ENCODE results near the gene SLC9C2. TPM values are rescaled to one million over a fixed set of nuclear protein-coding genes. Genes with fewer than 3 reads are reported as not detected.

Gene SLC9C2
- total and polyA plus RNA-seq, 2 donors from 2014 or later, result 0.52 to 0.72 TPM

DNA sequence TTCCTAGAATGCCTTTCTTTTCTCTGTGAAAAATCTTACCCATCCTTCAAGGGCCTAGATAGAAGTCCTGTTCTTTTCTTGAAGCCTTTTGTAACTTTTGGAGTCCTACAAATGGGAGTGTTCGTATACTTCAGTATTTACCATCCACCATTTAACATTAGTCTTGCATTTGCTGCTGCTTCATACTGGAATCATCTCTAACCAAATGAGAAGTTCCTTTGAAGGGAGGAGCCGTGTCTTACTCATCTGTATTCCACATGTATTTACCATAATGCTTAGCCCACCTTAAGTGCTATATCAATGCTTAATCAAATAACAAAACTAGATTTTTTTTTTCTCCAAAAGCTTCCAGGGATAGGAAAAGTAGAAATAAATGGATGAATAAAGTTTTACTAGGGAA, 118.6 kb downstream of the SLC9C2 start:
- no peak for DNase-seq
- H3K36me3 ChIP-seq (ENCODE audit: control insufficient read depth in 2 of 3, insufficient read depth in 3 of 3, low read length in 3 of 3), result peaks cover 20 to 67% (median 59%) of the 10 kb centered on the region in 3 donors

DNA sequence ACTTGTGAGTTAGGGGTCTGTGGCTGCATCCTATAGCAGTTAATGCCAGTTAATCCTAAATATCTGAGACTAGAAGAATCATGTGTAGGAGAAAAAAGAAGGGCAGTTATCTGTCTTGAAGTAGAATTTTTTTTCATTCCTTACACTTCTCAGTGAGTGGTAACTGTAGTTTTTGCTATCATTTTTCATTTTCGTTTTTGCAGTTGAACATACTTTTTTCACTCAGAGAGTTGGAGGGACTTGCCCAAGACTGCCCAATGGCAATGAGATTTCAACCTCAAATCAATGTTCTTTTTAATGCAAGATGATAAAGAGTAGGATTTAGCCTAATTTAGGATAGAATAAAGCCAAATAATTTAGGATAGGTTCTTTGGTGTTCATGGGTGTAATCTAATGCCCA, 120.2 kb downstream of the SLC9C2 start:
- Histone ChIP-seq H3K27me3 (ENCODE audit: control insufficient read depth, insufficient read depth, low read length) (no peaks in the 10 kb centered on the region), H3K36me3 (ENCODE audit: control insufficient read depth in 2 of 3, insufficient read depth in 3 of 3, low read length in 3 of 3) (peaks cover 20 to 63% (median 49%) of the 10 kb centered on the region in 3 donors), H3K4me3 (ENCODE audit: low read length in 3 of 3) (no peak overlapping the region), H3K9me3 (ENCODE audit: control insufficient read depth in 2 of 3, insufficient read depth in 1 of 3, low read length in 3 of 3) (no peaks in the 10 kb centered on the region), H3K27ac (ENCODE audit: low read depth in 2 of 2, low read length in 2 of 2) (no peak overlapping the region), H3K9ac (ENCODE audit: low read length in 3 of 3) (no peak overlapping the region), H3K4me1 (ENCODE audit: control insufficient read depth in 2 of 3, insufficient read depth in 2 of 3, low read depth in 1 of 3, low read length in 3 of 3) (peaks cover 2 to 13% (median 13%) of the 10 kb centered on the region in 3 donors)
- TF ChIP-seq, protein P1, sequence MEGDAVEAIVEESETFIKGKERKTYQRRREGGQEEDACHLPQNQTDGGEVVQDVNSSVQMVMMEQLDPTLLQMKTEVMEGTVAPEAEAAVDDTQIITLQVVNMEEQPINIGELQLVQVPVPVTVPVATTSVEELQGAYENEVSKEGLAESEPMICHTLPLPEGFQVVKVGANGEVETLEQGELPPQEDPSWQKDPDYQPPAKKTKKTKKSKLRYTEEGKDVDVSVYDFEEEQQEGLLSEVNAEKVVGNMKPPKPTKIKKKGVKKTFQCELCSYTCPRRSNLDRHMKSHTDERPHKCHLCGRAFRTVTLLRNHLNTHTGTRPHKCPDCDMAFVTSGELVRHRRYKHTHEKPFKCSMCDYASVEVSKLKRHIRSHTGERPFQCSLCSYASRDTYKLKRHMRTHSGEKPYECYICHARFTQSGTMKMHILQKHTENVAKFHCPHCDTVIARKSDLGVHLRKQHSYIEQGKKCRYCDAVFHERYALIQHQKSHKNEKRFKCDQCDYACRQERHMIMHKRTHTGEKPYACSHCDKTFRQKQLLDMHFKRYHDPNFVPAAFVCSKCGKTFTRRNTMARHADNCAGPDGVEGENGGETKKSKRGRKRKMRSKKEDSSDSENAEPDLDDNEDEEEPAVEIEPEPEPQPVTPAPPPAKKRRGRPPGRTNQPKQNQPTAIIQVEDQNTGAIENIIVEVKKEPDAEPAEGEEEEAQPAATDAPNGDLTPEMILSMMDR (IDR thresholded peaks at IDR 0.05; ENCODE audit: borderline replicate concordance, extremely low read depth, insufficient read depth), result no peak
- FAIRE-seq (no peak), DNase-seq (no peak)
- intact Hi-C loops (cut with DNase I), result no loop called here

More for the DNA sequence above, 118.6 kb downstream of the SLC9C2 start:
- H3K9ac ChIP-seq (ENCODE audit: low read length in 3 of 3), result no peak overlapping the region
- peaks cover 0 to 7% (median 5%) of the 10 kb centered on the region in 3 donors for H3K4me1 ChIP-seq (ENCODE audit: control insufficient read depth in 2 of 3, insufficient read depth in 2 of 3, low read depth in 1 of 3, low read length in 3 of 3)
- no peaks in the 10 kb centered on the region for H3K27me3 ChIP-seq (ENCODE audit: control insufficient read depth, insufficient read depth, low read length)
- H3K9me3 ChIP-seq (ENCODE audit: control insufficient read depth in 2 of 3, insufficient read depth in 1 of 3, low read length in 3 of 3), result no peaks in the 10 kb centered on the region
- no peak for FAIRE-seq
- intact Hi-C loops (cut with DNase I), result no loop called here
- TF ChIP-seq, protein P1 (IDR thresholded peaks at IDR 0.05; ENCODE audit: borderline replicate concordance, extremely low read depth, insufficient read depth), result no peak
- no peak overlapping the region for H3K27ac ChIP-seq (ENCODE audit: low read depth in 2 of 2, low read length in 2 of 2)
- H3K4me3 ChIP-seq (ENCODE audit: low read length in 3 of 3), result no peak overlapping the region

DNA sequence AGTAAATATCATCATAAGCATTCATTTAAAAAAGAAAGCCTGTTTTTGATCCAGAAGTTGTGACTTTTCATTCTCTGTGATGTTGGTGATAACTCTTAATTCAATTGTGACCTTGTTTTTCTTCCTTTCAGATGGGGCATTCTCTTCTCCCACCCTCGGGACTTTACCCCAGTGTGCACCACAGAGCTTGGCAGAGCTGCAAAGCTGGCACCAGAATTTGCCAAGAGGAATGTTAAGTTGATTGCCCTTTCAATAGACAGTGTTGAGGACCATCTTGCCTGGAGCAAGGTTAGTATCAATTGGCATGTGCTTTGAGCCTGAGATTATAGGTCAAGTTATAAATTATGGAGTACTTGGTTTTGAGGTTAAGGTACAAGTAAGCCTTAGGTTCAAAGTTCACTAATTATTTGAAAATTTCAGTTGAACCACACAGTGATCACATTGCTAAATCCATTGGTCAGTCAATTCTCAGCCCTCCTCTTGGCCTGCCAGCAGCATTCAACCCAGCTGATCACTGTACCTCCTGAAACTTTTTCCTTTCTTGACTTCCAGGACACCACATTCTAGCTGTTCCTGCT, 121.6 kb downstream of the SLC9C2 start:
- peaks cover 20 to 49% (median 35%) of the 10 kb centered on the region in 3 donors for H3K36me3 ChIP-seq (ENCODE audit: control insufficient read depth in 2 of 3, insufficient read depth in 3 of 3, low read length in 3 of 3)
- H3K4me1 ChIP-seq (ENCODE audit: control insufficient read depth in 2 of 3, insufficient read depth in 2 of 3, low read depth in 1 of 3, low read length in 3 of 3), result peaks cover 2 to 13% (median 13%) of the 10 kb centered on the region in 3 donors
- H3K4me3 ChIP-seq (ENCODE audit: low read length in 3 of 3), result no peak overlapping the region
- FAIRE-seq (no peak), DNase-seq (no peak)
- intact Hi-C loops (cut with DNase I), result no loop called here
- no peaks in the 10 kb centered on the region for H3K9me3 ChIP-seq (ENCODE audit: control insufficient read depth in 2 of 3, insufficient read depth in 1 of 3, low read length in 3 of 3)
- TF ChIP-seq, protein P1 (IDR thresholded peaks at IDR 0.05; ENCODE audit: borderline replicate concordance, extremely low read depth, insufficient read depth), result no peak
- no peaks in the 10 kb centered on the region for H3K27me3 ChIP-seq (ENCODE audit: control insufficient read depth, insufficient read depth, low read length)
- no peak overlapping the region for H3K9ac ChIP-seq (ENCODE audit: low read length in 3 of 3)
- H3K27ac ChIP-seq (ENCODE audit: low read depth in 2 of 2, low read length in 2 of 2), result no peak overlapping the region

Data from kidney (tissue), 14 donors.